ENCODE measurements around the gene PITX2.

PITX2 gene

DNA sequence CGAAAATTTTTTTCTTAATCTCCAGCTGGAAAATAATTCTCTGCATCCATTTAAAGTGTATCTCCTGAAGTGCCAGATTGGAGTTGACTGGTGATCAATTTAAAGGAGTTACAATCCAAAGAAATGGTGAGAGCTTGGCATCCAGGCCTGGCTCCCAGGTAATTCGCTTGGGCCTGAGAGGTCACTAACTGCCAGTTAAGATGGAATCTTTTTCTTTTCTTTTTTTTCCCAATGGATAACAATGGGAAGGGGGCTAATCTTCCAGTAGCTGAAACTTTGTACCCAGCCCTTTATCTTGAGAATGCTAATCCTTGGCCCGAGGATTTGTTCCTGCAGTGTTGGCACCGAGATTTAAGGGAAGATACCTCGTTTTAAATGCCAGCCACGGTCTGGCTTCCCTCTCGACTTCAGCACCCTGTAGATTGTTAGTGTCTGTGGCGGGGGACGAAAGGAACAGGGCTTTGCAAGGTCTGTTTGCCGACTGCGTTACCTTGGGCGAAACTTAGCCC is 13.3 kb upstream of the PITX2 start:
- DNase-seq: no peak

DNA sequence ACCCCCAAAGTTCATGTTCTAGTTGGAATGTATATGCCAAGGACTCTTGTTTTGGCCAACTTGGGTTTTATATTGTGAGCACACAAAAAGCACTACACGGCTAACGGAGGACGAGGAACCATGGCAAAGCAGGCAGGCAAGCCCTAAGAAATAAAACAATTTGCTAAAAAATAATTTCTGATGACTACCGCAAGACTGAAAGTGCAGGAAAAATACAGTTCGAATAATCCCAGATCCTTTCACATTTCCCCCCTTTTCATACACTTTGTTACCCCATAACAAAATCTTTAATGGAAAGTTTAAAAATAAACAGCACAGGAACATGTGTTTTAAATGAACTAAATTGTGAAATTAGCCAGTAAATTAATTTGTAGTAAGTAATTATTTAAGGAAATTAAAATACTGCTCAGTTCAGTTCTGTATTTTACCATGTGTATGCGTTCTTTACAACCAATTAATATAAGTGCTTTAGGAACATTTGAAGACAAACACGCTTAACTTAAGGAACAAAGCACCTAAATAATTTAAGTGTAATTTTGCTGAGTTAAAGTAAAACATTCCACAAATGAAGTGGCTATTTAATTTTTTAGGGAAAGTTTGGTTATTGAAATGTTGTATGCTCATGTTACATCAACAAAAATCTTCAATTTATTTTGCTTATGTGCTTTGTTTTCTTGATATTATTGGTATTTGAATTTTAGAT is 12.4 kb upstream of the PITX2 start:
- DNase-seq: no peak

DNA sequence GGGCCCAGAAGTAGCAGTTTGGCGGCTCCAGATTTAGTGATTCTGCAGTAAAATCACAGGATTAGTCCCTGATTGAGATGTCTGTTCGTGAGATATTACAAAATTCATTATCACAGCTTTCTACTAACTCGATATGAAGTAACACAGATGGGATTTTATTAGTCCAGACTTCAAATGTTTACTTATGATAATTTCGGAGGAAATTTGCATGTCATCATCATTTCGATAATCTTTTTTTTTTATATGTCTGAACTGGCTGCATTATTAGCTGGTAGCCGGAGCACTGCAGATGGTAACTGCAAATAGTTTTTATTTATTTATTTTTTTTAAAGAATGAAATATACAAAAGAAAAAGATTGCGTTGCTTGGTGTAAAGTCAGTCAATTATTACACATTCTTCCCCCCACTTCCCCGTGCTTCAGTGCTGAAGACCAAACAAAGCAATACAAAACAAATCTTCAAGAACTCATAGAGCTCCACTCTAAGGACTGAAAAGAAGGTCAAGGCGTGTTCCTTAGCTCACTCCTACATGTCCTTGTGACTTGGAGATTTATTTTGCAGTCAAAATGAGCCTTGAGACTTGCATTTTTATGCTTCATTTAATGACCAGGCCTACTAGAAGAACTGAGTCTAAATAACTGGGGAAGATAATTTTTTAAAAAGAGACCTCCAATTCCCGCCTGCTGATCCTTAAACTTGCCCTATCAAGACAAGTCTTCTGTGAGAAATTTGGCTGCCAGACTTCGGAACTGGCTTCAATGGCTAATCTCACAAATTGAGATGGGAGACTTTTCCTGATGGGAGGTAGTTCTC is 11.7 kb upstream of the PITX2 start:
- no peak for DNase-seq

DNA sequence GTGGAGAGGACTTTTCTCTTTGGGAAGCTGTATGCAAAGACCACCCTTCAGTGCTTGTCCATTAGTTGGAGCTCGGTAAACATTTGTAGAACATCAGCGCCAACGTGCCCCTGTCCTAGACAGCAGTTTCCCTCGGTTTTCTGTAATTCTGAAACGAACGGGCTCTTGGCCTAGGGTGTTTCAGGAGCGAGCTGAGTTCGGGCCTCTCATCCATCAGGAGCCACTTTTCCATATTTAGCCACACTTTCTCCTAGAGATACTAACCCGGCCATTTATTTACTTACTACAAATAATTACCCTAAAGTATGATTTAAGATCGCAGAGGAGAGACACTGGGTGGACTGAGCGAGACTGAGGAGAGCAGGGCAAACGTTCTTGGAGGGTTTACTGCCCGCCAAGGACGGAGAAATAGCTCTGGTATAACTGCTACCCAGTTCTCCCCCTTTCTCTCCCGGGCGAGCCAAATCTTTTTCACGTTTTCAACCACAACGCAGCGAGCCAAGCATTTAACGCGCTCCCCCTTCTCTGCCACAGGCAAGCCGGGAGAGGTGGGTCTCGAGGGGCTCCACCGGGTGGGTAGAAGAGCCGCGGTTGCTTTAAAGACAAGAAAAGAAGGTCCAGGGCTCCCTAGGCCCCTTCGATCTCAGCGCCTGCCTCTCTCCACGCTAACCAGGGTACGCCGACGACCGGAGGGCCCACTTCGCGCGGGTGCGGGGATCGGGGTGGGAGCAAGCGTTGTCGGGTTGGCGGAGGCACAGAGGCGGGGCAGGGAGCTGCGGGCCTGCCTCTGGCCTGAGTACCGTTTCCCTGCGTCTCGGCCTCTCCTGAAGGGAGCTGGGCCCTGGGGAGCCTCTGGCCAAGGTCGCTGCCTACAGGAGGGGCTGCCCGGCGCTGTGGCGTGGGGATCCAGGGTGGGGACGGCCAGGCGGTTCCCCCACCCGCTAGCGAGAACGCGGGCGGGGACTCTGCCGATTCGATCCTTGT is 10.8 kb upstream of the PITX2 start:
- DNase-seq: no peak

DNA sequence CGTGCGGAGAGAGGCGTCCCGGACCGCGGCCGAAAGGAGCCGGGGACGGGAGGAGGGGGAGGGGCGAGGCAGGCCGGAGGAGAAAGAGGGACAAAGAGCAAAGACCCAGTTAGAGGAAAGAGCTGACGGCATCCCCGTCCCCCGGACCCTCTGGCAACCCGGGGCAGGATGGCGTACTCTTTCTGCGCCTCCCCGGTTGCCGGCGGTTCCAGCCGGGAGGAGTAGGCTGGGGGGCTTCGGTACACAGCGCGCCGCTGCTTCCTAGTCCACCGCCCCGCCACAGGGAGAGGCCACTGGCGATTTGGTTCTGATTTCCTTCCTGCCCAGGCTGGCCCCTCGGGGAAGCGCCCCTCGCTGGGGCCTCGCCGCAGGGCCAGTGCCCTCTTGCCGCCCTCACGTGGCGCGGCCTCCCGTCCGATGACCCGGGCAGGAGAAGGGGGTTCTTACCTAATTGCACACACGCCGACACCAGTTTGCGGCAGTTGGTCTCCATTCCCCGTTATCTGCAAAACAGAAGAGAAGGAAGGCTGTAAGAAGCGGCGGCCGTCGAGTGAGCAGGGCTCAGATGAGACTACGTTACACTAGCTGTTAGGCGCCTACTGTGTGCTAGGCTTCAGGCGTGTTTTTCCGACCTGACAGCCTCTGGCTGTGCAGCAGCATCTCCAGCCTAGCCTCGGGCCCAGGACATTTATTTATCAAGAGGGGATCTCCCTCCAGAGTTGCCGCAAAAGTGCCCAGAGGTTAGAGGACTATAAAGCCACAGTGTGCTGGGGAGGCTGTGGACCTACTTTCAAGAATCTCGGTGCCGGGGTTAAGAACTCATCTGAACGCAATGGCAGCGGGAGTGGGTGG is 9.9 kb upstream of the PITX2 start:
- no peak for DNase-seq

DNA sequence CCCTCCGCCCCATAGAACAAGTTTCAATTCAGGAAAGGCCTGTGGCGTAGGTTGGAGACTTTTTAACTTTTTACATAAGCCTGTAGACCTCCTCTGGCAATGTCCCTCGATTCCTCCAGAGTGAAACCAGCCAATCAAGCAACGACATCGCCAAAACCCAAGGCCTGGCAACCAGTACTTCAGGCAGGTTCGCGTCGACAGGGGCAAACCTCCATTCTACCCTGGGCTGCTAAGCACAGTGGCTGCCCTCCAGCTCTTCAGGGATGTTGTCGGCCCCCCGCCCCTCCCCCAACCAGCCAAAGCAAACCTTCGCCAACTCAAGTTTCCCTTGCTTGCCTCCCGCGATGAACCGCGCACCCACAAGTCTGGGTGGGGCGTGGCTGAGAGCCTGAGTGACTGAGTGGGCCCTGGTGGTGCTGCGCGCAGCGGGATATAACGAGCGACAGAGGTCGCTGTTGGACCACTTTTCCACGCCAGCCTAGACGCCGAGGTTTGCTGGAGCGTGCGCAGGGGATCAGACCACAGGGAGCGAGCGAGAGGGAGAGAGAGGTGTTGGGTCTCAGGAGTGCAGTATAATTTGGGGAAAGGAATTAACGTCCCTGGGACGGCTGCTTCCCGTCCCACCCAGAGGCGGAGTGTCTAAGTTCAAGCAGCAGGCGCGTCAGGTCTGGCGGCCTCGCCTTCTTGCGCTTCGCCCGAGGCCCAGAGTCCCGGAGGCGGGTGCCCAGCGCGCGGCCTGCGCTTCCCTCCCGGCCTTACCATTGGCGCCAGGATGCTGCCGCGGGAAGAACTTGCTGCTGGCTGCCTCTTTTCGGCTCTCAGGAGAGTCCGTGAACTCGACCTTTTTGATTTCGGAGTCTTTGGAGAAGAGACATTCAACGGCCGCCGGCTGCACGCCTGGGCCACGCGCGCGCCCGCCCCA is 9.0 kb upstream of the PITX2 start:
- no peak for DNase-seq

DNA sequence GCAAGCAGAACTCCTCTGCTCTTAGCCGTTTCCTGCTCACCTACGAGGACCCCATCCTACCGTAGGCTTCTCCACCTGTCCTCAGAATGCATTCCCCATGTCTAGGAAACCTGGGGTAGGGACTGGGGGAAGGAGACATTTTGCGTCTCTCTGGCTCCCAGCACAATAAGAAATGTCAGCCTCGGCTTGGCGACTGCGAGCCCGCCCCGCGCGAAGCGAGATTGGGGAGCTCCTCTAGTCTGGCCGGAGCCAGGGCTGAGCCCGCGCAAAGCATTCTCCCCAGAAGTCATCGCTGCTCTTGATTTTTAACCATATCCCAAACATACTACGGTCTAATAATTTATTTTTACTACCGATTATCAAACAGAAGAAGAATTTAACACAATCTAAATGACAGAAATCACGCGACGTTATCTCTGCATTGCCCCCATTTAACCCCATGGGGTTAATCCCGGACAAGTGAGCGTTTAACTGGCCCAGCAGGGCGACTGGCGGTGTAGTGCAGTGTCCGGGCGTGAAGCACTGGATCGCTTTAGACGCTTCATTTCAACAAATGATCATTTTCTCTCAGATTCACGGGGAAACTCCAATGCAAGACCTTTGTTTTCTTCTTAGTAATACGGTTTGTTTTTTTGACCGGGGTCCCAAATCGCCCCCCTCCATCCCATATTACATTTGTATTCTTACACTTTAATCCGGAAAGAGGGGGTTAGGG is 8.0 kb upstream of the PITX2 start:
- no peak for DNase-seq

DNA sequence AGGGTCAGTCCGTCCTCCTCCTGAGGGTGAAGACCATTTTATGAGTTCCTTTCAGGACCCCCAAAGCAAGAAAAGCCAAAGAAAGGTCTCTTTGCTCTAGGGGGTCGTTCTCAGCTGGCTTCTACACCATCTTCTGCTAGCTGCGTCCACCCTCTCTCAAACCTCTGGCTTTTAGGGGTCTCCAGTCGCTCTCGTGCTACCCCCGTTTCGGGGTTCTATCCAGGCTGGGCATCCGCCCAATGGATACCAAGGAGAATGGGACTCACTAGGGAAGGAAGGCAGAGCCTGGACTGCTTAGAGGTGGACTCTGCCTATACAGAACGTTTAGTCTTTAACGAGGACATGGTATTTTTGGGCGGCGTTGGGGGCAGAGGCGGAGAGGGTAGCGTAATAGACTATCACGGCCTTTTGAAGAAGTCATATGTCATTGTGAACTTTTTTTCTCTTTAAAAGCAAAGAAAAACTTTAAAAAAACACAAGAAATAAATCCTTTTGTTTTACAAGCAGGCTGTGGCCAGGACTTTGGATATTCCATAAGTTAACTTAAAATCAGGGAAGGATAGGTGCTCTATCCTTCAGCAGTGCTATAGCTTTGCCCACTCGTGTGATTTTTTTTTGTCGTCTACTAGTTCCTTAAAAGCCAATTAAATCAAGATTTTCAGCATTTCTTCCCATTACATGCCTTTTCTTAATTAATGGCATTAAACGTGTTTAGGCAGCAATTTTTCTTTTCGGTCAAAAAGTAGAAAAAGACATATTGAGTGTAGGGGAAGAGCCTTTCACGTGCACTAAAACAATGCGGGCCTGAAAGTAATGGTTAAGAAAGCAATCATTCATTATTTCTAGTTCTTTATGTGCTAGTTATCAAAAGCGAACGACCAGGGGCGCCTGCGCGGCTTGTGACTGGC is 7.2 kb upstream of the PITX2 start:
- no peak for DNase-seq

DNA sequence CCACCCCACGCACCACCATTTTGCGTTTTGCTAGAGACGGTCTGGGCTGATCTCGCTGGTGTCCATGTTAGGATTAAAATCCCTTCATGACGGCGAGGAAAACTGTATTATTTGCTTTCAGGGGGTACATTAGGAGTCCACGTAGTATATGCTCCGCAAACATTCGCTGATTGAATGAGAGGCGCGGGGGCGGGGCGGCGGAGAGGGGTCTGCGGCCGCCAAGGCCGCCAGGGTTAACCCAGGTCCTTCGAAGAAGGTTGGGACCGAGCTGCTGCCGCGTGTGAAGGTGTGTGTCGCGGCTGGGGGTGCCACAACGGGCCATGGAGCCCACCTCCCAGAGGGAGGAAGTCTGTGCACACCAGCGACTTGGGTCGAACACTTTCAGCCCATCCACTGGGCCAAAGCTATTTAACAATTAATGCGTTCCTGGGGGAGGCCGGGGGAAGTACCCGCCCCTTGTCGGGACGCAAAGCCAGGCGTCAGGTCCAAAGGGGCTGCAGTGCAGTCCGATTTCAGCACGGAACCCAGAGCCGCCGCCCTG is 6.4 kb upstream of the PITX2 start:
- DNase-seq: no peak

DNA sequence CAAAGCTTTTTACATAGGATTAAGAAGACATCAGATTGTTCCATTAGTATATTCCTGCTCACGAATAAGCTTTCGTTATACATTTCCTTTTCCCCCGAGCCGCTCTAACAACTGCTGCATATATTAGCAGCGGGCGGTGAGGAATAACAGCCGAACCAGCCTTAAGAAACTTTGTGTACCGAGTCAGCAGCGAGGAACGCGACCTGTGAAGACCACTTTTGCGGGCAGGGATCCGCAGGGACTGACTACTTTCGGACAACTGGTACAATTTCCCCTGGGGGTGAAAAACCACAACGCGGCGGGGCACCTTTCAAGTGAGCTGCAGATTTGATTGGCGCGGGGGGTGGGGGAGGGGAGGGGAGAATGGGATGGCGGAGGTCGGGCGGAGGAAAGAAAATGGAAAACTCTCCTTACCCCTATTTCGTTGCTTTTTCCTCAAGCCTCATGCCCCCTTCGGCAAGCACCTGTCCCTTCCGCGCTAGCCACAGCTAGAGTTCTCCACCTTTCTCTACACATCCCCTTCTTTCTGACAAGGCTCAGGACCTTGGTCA is 5.9 kb upstream of the PITX2 start:
- DNase-seq: no peak

DNA sequence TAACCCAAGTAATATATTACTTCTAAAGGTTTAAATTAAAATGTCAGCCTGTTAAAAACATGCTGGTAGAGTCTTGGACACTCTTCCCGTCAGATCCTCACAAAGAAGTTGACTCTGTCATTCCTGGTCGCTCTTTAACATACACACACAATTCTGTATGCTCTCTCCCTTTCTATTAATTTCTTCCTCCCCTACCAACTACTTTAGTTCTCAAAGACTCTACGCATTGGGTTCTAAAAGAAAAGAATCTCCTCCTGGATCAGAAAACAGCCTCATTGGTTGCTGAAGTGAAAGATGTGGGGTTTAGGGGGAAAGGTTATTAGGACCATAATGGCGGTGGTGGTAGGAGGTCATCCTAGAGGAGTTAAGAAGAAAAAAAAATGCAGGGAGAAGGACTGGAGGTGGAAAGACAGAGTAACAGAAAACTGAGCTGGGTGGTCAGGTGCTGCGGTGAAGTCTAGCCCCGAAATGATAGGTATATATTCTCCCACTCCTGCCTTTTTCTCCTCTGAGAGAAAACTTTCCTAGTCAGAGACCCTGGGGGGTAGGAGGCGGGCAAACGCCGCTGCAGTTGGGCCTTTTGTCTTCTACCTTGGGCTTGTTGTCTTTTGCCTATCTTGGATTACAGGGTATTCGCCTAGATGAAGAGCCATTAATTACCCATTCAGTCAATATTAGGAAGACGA is 5.2 kb upstream of the PITX2 start:
- DNase-seq: no peak

DNA sequence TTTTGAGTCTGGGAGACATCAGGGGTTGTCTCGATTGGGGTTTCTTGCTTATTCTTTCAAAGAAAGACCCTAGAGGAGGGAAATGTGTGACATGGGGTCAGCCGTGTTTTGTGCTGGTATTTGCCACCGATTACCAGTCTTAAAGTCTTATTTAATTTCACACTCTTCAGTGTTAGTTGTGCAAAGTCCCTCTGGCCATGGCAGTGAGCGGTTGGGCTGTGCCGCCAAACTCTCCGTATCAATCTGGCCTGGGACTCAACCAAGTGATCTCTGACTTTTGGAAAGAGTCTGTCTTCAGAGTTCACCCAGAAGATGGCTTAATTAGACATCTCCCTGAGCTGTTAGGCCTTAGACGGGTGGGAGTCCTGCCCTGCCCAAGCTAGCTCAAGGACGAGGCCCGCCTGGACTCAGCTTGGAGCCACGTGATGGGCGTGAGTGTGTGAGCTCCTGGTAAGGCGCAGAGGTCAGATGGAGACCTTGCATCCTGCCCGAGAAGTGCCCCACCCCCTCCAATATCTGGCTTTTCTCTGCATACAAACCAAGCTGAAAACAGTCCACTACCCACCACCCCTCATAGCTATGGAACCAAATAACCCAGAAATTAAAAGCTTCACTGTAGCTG is 3.8 kb upstream of the PITX2 start:
- no peak for DNase-seq

DNA sequence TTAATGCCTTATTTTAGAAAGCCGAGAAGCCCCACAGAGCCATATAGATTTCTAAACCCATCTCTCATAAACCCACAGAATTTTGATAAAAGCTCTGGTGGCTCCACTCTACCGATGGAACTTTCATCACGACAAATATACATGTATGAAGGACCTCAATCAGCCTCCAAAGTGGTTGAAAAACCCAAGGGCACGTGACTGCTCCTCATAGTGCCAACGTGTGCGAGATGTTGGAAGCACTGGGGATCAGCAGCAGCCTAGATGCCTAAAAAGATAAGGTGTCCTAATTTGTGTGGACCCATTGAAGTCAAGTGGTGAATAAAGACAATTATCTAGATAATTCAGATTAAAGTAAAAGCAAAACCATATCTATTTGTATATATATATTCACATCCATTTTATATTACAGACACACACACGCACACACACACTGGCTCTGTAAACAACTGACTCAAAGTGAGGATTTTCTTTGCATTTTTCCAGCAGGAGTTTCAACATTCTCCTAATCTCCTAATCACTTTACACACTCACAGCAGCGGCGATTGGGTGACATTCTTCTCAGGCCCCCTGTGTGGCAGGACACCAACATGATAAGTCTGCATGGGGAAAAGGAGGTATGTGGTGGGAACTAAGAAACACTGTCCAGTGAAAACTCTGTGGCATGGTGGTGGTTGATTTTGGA is 2.8 kb upstream of the PITX2 start:
- no peak for DNase-seq

DNA sequence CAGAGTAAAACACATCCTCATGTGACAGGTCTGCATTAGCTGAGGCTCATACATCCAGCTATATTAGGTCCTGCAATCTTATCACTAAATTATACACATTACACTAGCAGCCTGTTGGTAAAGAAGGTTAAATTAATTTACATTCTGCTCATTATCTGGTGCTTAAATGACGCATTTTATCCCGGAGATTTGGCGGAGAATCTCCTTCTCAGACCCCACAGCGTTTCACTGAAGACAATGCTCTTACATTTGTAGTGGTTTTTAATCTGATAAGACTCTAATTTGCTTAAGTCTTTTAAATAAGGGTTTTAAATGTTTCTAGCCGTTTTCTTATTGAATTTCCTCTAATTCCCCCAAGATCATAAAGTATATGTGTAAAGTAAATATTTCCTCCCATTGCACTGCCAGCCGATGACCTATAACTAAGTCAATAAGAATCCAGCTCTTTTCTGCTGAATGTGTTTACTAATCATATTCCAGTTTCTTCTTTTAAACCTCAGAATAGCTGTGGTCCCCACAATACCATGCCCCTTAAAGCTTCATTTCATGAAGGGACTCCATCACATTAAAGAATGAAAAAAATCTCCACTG is 2.1 kb upstream of the PITX2 start:
- no peak for DNase-seq

DNA sequence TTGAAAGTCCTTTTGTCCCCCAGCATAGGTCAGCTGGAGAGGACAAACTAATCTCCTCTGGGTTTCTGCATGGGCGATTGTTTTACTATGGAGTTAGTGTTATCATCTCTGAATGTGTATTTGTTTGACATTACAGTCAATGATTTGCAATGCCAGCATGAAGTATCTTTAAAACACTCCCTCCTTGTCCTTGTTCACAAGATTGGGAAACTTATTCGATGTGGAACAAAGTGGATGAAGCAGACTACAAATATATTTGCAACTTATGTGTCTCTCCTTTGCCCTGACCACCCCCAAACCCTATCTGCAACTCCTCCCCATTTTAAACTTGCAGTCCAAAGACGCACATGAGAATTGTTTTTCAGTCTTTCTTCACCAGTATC is 1.5 kb upstream of the PITX2 start:
- DNase-seq: no peak

DNA sequence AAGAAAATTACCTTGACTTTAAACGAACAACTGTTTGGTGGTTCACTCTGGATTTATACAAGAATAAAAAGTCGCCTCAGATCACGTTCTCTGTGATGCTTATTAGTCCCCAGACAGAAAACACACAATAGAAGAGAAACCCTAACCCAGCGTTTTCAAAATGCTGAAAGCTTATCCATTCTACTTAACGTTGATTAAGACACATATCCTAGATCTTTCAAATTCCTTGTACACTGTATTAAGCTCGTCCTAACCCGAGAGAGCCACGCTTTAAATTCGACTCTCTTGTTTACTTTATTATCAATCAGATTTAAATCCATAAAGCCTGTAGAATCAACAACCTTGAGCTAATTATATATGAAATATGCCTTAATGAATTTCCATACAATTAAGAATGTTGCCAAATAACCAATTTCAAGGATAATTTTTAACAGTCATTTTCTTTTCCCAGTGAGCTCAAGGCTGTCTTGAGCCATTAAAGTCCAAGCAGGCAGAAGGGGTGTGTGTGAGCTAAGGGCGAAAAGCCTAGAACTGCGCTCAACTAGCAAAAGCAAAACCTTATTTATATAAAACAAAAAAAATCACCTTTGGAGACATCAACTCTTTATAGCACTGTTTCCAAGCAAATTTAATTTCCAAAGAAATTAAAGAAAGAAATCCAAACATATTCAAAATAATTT is 981 bp upstream of the PITX2 start:
- DNase-seq: no peak

Measured in GF-D8 (cell line).